IMR-90 (cell line): ENCODE results near the gene MICOS13. TPM values are rescaled to one million over a fixed set of nuclear protein-coding genes. Genes with fewer than 3 reads are reported as not detected.

Experiments
- ATAC-seq: fragments of 200-7000 bp; cut with Tn5 transposase; 2 replicates; pipeline ENCODE4 v1.9.1; 2020; ENCODE audit warnings: low read depth, mild to moderate bottlenecking, moderate library complexity
- BruUV-seq: library from RNA; stranded (reverse); fragments of 400-500 nt; replicated peaks from 2 replicates; lab custom pipeline; 2021; lab: Mats Ljungman, UMichigan
- CTCF ChIA-PET: fragments of 300-600 bp; formaldehyde crosslinking; extraction: SDS; loops from one replicate; lab custom pipeline; 2021; ENCODE audit warnings: antibody characterized with exemption; lab: Yijun Ruan, JAX
- POLR2A ChIA-PET: fragments of 300-600 bp; sonication (Branson Sonifier 250); formaldehyde crosslinking; loops from one replicate; lab custom pipeline; 2022; ENCODE audit warnings: antibody characterized with exemption; ENCODE audit not compliant: unreplicated experiment; lab: Charles Lee
- DNase-seq: peaks from one replicate; pipeline ENCODE4 v3.0.0; 2013
- H2AFZ ChIP-seq: replicated peaks from 2 replicates; pipeline ENCODE3; 2013; ENCODE audit warnings: low read length, mild to moderate bottlenecking; ENCODE audit not compliant: poor library complexity
- H2AK5ac ChIP-seq: 2 replicates; pipeline ENCODE4 v1.6.1; 2013; ENCODE audit warnings: low read depth, low read length, inconsistent platforms
- H2AK9ac ChIP-seq: replicated peaks from 2 replicates; pipeline ENCODE3; 2013; ENCODE audit warnings: mild to moderate bottlenecking, low read depth, low read length, moderate library complexity; ENCODE audit not compliant: poor library complexity
- H2BK120ac ChIP-seq: 2 replicates; pipeline ENCODE4 v1.6.1; 2013; ENCODE audit warnings: low read depth, low read length, inconsistent platforms
- H2BK15ac ChIP-seq: 3 replicates; pipeline ENCODE4 v1.6.1; 2013; ENCODE audit warnings: low read depth, low read length, inconsistent platforms
- H2BK20ac ChIP-seq: 2 replicates; pipeline ENCODE4 v1.6.1; 2013; ENCODE audit warnings: low read depth, mild to moderate bottlenecking, inconsistent platforms, low read length, moderate library complexity
- H2BK5ac ChIP-seq: 2 replicates; pipeline ENCODE4 v1.6.1; 2013; ENCODE audit warnings: mild to moderate bottlenecking, low read depth, low read length, inconsistent platforms; ENCODE audit not compliant: poor library complexity, severe bottlenecking
- H3K14ac ChIP-seq: replicated peaks from 2 replicates; pipeline ENCODE4 v1.6.1; 2013; ENCODE audit warnings: low read depth, low read length, inconsistent platforms
- H3K18ac ChIP-seq: 2 replicates; pipeline ENCODE4 v1.6.1; 2013; ENCODE audit warnings: low read depth, low read length, control low read depth
- H3K23ac ChIP-seq: 2 replicates; pipeline ENCODE4 v1.6.1; 2013; ENCODE audit warnings: low read depth, low read length, inconsistent platforms
- H3K27ac ChIP-seq: 2 replicates; pipeline ENCODE4 v1.5.1; 2013; ENCODE audit warnings: mild to moderate bottlenecking, control low read depth, low read length; ENCODE audit not compliant: insufficient read depth
- H3K27me3 ChIP-seq: 2 replicates; pipeline ENCODE4 v1.6.1; 2013; ENCODE audit warnings: low read length; ENCODE audit not compliant: control insufficient read depth, insufficient read depth
- H3K36me3 ChIP-seq: 2 replicates; pipeline ENCODE4 v1.6.1; 2013; ENCODE audit warnings: low read length, mixed read lengths; ENCODE audit not compliant: control insufficient read depth, insufficient read depth
- H3K4ac ChIP-seq: 2 replicates; pipeline ENCODE4 v1.6.1; 2013; ENCODE audit warnings: low read depth, low read length, inconsistent platforms
- H3K4me1 ChIP-seq: 2 replicates; pipeline ENCODE4 v1.6.1; 2013; ENCODE audit warnings: low read length, mixed read lengths; ENCODE audit not compliant: control insufficient read depth, insufficient read depth
- H3K4me2 ChIP-seq: 2 replicates; pipeline ENCODE4 v1.6.1; 2013; ENCODE audit warnings: low read depth, mild to moderate bottlenecking, control low read depth, low read length, moderate library complexity
- H3K4me3 ChIP-seq: 2 replicates; pipeline ENCODE4 v1.5.1; 2013; ENCODE audit warnings: low read depth, mild to moderate bottlenecking, control low read depth, low read length, moderate library complexity; ENCODE audit not compliant: insufficient read depth
- H3K56ac ChIP-seq: 2 replicates; pipeline ENCODE4 v1.6.1; 2013; ENCODE audit warnings: low read length, inconsistent platforms; ENCODE audit not compliant: insufficient read depth; ENCODE audit errors: extremely low read depth
- H3K79me1 ChIP-seq, 2 experiments: 2 replicates each; pipeline ENCODE4 v1.6.1; 2013; ENCODE audit warnings: low read length in 2 of 2, inconsistent platforms in 1 of 2, low read depth in 1 of 2
- H3K9ac ChIP-seq: 2 replicates; pipeline ENCODE4 v1.6.1; 2013; ENCODE audit warnings: low read depth, low read length, control low read depth
- H3K9me1 ChIP-seq: 2 replicates; pipeline ENCODE4 v1.6.1; 2013; ENCODE audit warnings: low read length, inconsistent platforms; ENCODE audit not compliant: insufficient read depth
- H3K9me3 ChIP-seq: 2 replicates; pipeline ENCODE4 v1.6.1; 2013; ENCODE audit warnings: low read length; ENCODE audit not compliant: control insufficient read depth, insufficient read depth
- H4K20me1 ChIP-seq: 2 replicates; pipeline ENCODE4 v1.6.1; 2013; ENCODE audit warnings: low read length, inconsistent platforms; ENCODE audit not compliant: insufficient read depth
- H4K5ac ChIP-seq: 2 replicates; pipeline ENCODE4 v1.6.1; 2013; ENCODE audit warnings: mild to moderate bottlenecking, low read depth, low read length, control low read depth
- H4K8ac ChIP-seq, 2 experiments: 2 replicates each; pipeline ENCODE4 v1.6.1; 2013; ENCODE audit warnings: low read depth in 2 of 2, low read length in 2 of 2, control low read depth in 1 of 2, inconsistent platforms in 1 of 2
- H4K91ac ChIP-seq: 2 replicates; pipeline ENCODE4 v1.6.1; 2013; ENCODE audit warnings: low read depth, low read length, inconsistent platforms; ENCODE audit not compliant: insufficient read depth
- BHLHE40 ChIP-seq: fragments of 150-350 bp; IDR thresholded peaks from 2 replicates; pipeline ENCODE4 v1.6.1; 2016; ENCODE audit warnings: mild to moderate bottlenecking, low read depth, low read length
- CEBPB ChIP-seq: IDR thresholded peaks from 2 replicates; pipeline ENCODE4 v1.6.1; 2012; ENCODE audit warnings: low read depth, low read length, improper control_type of control experiment
- CHD1 ChIP-seq: IDR thresholded peaks from 2 replicates; pipeline ENCODE4 v1.6.1; 2012; ENCODE audit warnings: low read depth, low read length, improper control_type of control experiment
- FOS ChIP-seq: fragments of 150-350 bp; IDR thresholded peaks from 2 replicates; pipeline ENCODE4 v1.6.1; 2016; ENCODE audit warnings: low read depth, low read length
- MAFK ChIP-seq: IDR thresholded peaks from 2 replicates; pipeline ENCODE4 v1.6.1; 2012; ENCODE audit warnings: low read depth, low read length, improper control_type of control experiment
- NFE2L2 ChIP-seq: fragments of 150-350 bp; IDR thresholded peaks from 2 replicates; pipeline ENCODE4 v1.6.1; 2016; ENCODE audit warnings: low read depth, mild to moderate bottlenecking, low read length
- RCOR1 ChIP-seq: IDR thresholded peaks from 2 replicates; pipeline ENCODE4 v1.6.1; 2012; ENCODE audit warnings: mild to moderate bottlenecking, low read length, improper control_type of control experiment; ENCODE audit not compliant: insufficient replicate concordance
- RFX5 ChIP-seq: IDR thresholded peaks from 2 replicates; pipeline ENCODE4 v1.8.0; 2012; ENCODE audit warnings: low read depth, mild to moderate bottlenecking, low read length, moderate library complexity
- WGBS, 2 experiments: methylation state at CpG; one replicate each; pipeline versions ENCODE4 v1.1.5 to v1.1.7; 2013; ENCODE audit warnings: missing lambda C conversion rate in 2 of 2; ENCODE audit not compliant: insufficient read length in 1 of 2; ENCODE audit errors: extremely low coverage in 2 of 2; 5-methylcytosine and 5-hydroxymethylcytosine counted together
- dilution Hi-C: fragments of 300-500 bp; cut with HindIII; formaldehyde crosslinking; loops from one replicate; pipeline ENCODE4 v1.14.3; 2018; ENCODE audit warnings: low sequenced_read_pairs; ENCODE audit not compliant: unreplicated experiment
- in situ Hi-C: fragments of 300-500 bp; cut with MboI; formaldehyde crosslinking; loops from 3 replicates; pipeline ENCODE4 v1.14.3; 2019; ENCODE audit warnings: low sequenced_read_pairs, inconsistent platforms, mixed read lengths
- intact Hi-C: fragments of 100-400 bp; cut with micrococcal nuclease; formaldehyde crosslinking; loops from 2 replicates; pipeline ENCODE4 v1.10.0; 2022
- polyA plus RNA-seq, 3 experiments: library from polyadenylated mRNA; depleted of rRNA; stranded (reverse); fragments of >200 nt; gene quantifications; 2 replicates each; pipeline ENCODE4 v1.2.3, GENCODE V29; 2012; ENCODE audit warnings: low replicate concordance in 1 of 3
- total RNA-seq: library from RNA; depleted of rRNA; stranded (reverse); fragments of >200 nt; gene quantifications from 2 replicates; pipeline ENCODE4 v1.2.3, GENCODE V29; 2012

The MICOS13 gene
- total and polyA plus RNA-seq, 2 of the 4 experiments (the other 2 are of a cell fraction), result 14.5 to 48.9 TPM

- TF ChIP-seq CHD1 (peak; percentile 92), MAFK (no peak), RCOR1 (no peak)
Observed at GRCh38 chr19:5718579-5719273, 38.4 kb upstream of the MICOS13 start (continued).

GRCh38 chr19:5718037-5718578 lies 37.8 kb upstream of the MICOS13 start:
- Histone ChIP-seq H2AK5ac (peak overlapping the region; percentile 61), H2AFZ (peak overlapping the region; percentile 16), H3K14ac (peak overlapping the region; percentile 83), H2BK120ac (peak overlapping the region; percentile 81), H4K91ac (peak overlapping the region; percentile 51), H2BK15ac (no peak overlapping the region), H4K5ac (no peak overlapping the region; the same call in 1 of the 2 replicates), H3K9ac (peak overlapping the region; percentile 89), H4K20me1 (peaks cover 44% of the 10 kb centered on the region), H3K27me3 (no peaks in the 10 kb centered on the region), H3K27ac (peak overlapping the region; percentile 74), H3K9me3 (no peaks in the 10 kb centered on the region), H3K9me1 (peaks cover 9% of the 10 kb centered on the region), H3K4ac (peak overlapping the region; percentile 93), H2AK9ac (peak overlapping the region; percentile 70), H2BK5ac (peak overlapping the region; percentile 79), H3K79me1 (peaks cover 8 to 39% of the 10 kb centered on the region in 2 experiments; a peak in 3 of 4 replicates), H3K4me1 (peaks cover 4% of the 10 kb centered on the region), H3K23ac (peak overlapping the region; percentile 94), H3K18ac (peak overlapping the region; percentile 1; the same call in 1 of the 2 replicates), H3K56ac (0 out of 2 replicates have a peak overlapping the region, but pooled peaks have one; percentile 17), H4K8ac (peak overlapping the region in 1 of 2 experiments; percentile 73; a peak in 2 of 4 replicates), H2BK20ac (0 out of 2 replicates have a peak overlapping the region, but pooled peaks have one; percentile 51), H3K36me3 (peaks cover 15% of the 10 kb centered on the region), H3K4me3 (peak overlapping the region; percentile 49), H3K4me2 (peak overlapping the region; percentile 94)
- dilution Hi-C loops, result no loop called here
- no TSS peak for BruUV-seq
- DNase-seq (peak; percentile 72), ATAC-seq (no peak)
- intact Hi-C loops, result no loop called here
- no peak for TF ChIP-seq RFX5
- peak; percentile 3; the same call in 1 of the 2 replicates for TF ChIP-seq BHLHE40
- TF ChIP-seq CEBPB, result peak; percentile 63
- TF ChIP-seq NFE2L2, result no peak
- TF ChIP-seq FOS, result peak; percentile 50; the same call in 1 of the 2 replicates
- ChIA-PET POLR2A (interaction anchor here (0.7 kb wide), 1 partner anchor 98 kb away, joined by 3 read pairs; no protein-coding TSS in a partner anchor), CTCF (interaction anchor here (1.2 kb wide), 1 partner anchor 32 kb away, joined by 4 read pairs; no protein-coding TSS in a partner anchor)
- in situ Hi-C loops, result no loop called here
- 8% methylated on average over 2 of the region's 14 CpGs; no CpG with 5 or more reads in 1 of the 2 experiments for WGBS, 2 experiments
